ENCODE data around the gene KRT82.

The KRT82 gene

GRCh38 chr12:52369809-52370208, 36.3 kb downstream of the KRT82 start:
- H3K4me2 ChIP-seq (ENCODE audit: low read depth, low read length): no peak overlapping the region

DNA sequence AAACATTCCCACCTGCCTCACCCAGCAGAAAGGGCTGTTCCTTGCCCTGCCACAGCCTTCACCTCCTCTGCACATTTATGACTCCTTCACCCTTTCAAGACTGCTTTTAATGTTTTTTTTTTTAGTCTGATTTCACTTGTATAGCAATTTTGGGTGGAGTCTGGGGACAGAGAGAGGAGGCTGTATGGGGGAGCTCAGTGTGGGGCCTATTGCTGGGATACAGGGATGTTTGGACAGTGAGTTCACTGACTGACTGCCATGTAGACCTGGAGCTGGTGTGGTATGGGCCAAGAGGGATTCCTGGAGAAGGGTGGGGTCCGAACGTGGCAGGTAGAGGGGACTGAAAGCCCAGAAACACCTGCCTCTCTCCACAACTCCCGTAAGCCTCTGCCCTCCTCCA, 36.9 kb downstream of the KRT82 start:
- Histone ChIP-seq H3K4me3 (ENCODE audit: low read length) (no peak overlapping the region), H3K36me3 (replicated peaks; ENCODE audit: insufficient read depth, low read length) (no peaks in the 10 kb centered on the region), H3K27ac (ENCODE audit: low read length) (no peak overlapping the region), H2AFZ (ENCODE audit: low read length) (no peak overlapping the region), H3K4me1 (ENCODE audit: low read length) (no peaks in the 10 kb centered on the region), H3F3A (ENCODE audit: insufficient read depth, low read length) (no peaks in the 10 kb centered on the region), H4K20me1 (ENCODE audit: insufficient read depth, low read length) (no peaks in the 10 kb centered on the region), H3K27me3 (replicated peaks; ENCODE audit: insufficient read depth, low read length) (peaks cover 95% of the 10 kb centered on the region), H3K9ac (ENCODE audit: low read length) (no peak overlapping the region), H3K4me2 (ENCODE audit: low read depth, low read length) (no peak overlapping the region), H3K9me2 (replicated peaks; ENCODE audit: insufficient read depth, low read length) (no peaks in the 10 kb centered on the region), H3K9me3 (replicated peaks; ENCODE audit: insufficient read depth, low read length) (no peaks in the 10 kb centered on the region), H3K79me2 (ENCODE audit: low read length) (no peaks in the 10 kb centered on the region)
- DNase-seq: no peak
- TF ChIP-seq, protein P1, sequence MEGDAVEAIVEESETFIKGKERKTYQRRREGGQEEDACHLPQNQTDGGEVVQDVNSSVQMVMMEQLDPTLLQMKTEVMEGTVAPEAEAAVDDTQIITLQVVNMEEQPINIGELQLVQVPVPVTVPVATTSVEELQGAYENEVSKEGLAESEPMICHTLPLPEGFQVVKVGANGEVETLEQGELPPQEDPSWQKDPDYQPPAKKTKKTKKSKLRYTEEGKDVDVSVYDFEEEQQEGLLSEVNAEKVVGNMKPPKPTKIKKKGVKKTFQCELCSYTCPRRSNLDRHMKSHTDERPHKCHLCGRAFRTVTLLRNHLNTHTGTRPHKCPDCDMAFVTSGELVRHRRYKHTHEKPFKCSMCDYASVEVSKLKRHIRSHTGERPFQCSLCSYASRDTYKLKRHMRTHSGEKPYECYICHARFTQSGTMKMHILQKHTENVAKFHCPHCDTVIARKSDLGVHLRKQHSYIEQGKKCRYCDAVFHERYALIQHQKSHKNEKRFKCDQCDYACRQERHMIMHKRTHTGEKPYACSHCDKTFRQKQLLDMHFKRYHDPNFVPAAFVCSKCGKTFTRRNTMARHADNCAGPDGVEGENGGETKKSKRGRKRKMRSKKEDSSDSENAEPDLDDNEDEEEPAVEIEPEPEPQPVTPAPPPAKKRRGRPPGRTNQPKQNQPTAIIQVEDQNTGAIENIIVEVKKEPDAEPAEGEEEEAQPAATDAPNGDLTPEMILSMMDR (IDR thresholded peaks at IDR 0.05; ENCODE audit: low read length): no peak
- TF ChIP-seq EZH2 (optimal IDR thresholded peaks at IDR 0.05; ENCODE audit: low read depth, low read length) (no peak), EZH2phosphoT487 (IDR thresholded peaks at IDR 0.05; ENCODE audit: low read length) (no peak)

More at GRCh38 chr12:52369809-52370208, 36.3 kb downstream of the KRT82 start:
- peaks cover 91% of the 10 kb centered on the region for H3K27me3 ChIP-seq (replicated peaks; ENCODE audit: insufficient read depth, low read length)
- H4K20me1 ChIP-seq (ENCODE audit: insufficient read depth, low read length): no peaks in the 10 kb centered on the region
- H3K4me1 ChIP-seq (ENCODE audit: low read length): no peaks in the 10 kb centered on the region
- H3K9ac ChIP-seq (ENCODE audit: low read length): no peak overlapping the region
- no peak overlapping the region for H3K27ac ChIP-seq (ENCODE audit: low read length)
- no peak overlapping the region for H2AFZ ChIP-seq (ENCODE audit: low read length)
- H3K9me3 ChIP-seq (replicated peaks; ENCODE audit: insufficient read depth, low read length): no peaks in the 10 kb centered on the region
- H3K79me2 ChIP-seq (ENCODE audit: low read length): no peaks in the 10 kb centered on the region
- TF ChIP-seq, protein P1 (IDR thresholded peaks at IDR 0.05; ENCODE audit: low read length): no peak
- TF ChIP-seq EZH2 (optimal IDR thresholded peaks at IDR 0.05; ENCODE audit: low read depth, low read length) (no peak), EZH2phosphoT487 (IDR thresholded peaks at IDR 0.05; ENCODE audit: low read length) (no peak)
- no peaks in the 10 kb centered on the region for H3K36me3 ChIP-seq (replicated peaks; ENCODE audit: insufficient read depth, low read length)
- H3F3A ChIP-seq (ENCODE audit: insufficient read depth, low read length): no peaks in the 10 kb centered on the region
- H3K4me3 ChIP-seq (ENCODE audit: low read length): no peak overlapping the region
- DNase-seq: no peak
- H3K9me2 ChIP-seq (replicated peaks; ENCODE audit: insufficient read depth, low read length): no peaks in the 10 kb centered on the region

- Histone ChIP-seq H3K9ac (ENCODE audit: low read length) (no peak overlapping the region), H3K27me3 (replicated peaks; ENCODE audit: insufficient read depth, low read length) (peaks cover 95% of the 10 kb centered on the region), H3K4me1 (ENCODE audit: low read length) (no peaks in the 10 kb centered on the region), H2AFZ (ENCODE audit: low read length) (no peak overlapping the region), H3K79me2 (ENCODE audit: low read length) (no peaks in the 10 kb centered on the region), H3K4me3 (ENCODE audit: low read length) (no peak overlapping the region), H3K9me3 (replicated peaks; ENCODE audit: insufficient read depth, low read length) (no peaks in the 10 kb centered on the region), H4K20me1 (ENCODE audit: insufficient read depth, low read length) (no peaks in the 10 kb centered on the region), H3K27ac (ENCODE audit: low read length) (no peak overlapping the region), H3K36me3 (replicated peaks; ENCODE audit: insufficient read depth, low read length) (no peaks in the 10 kb centered on the region), H3F3A (ENCODE audit: insufficient read depth, low read length) (no peaks in the 10 kb centered on the region), H3K9me2 (replicated peaks; ENCODE audit: insufficient read depth, low read length) (no peaks in the 10 kb centered on the region), H3K4me2 (ENCODE audit: low read depth, low read length) (no peak overlapping the region)
- TF ChIP-seq, protein P1 (IDR thresholded peaks at IDR 0.05; ENCODE audit: low read length): no peak
- TF ChIP-seq EZH2 (optimal IDR thresholded peaks at IDR 0.05; ENCODE audit: low read depth, low read length) (no peak), EZH2phosphoT487 (IDR thresholded peaks at IDR 0.05; ENCODE audit: low read length) (no peak)
- DNase-seq: no peak
These were observed 37.6 kb downstream of the KRT82 start for GRCh38 chr12:52368508-52368907.
